HTR-8/SVneo (cell line): ENCODE data around the gene TBX5.

ENCODE experiments used
- DNase-seq: peaks from one replicate; pipeline ENCODE4 v3.0.0; 2011; ENCODE audit warnings: low spot score, mixed read lengths; ENCODE audit not compliant: insufficient read length
- FAIRE-seq: peaks from 2 replicates; lab custom pipeline; 2011; peaks lifted over from hg19 to GRCh38; lab: Jason Lieb, UNC

TBX5 gene

GRCh38 chr12:114434341-114434740 lies 28.4 kb upstream of the TBX5 start:
- no peak for FAIRE-seq

GRCh38 chr12:114431902-114432301 lies 26.0 kb upstream of the TBX5 start:
- DNase-seq (no peak), FAIRE-seq (no peak)

More at GRCh38 chr12:114434341-114434740, 28.4 kb upstream of the TBX5 start:
- no peak for DNase-seq

GRCh38 chr12:114430306-114430705 lies 24.4 kb upstream of the TBX5 start:
- DNase-seq (no peak), FAIRE-seq (no peak)

- no peak for DNase-seq
Measured at GRCh38 chr12:114425031-114425626, 19.2 kb upstream of the TBX5 start.

DNA sequence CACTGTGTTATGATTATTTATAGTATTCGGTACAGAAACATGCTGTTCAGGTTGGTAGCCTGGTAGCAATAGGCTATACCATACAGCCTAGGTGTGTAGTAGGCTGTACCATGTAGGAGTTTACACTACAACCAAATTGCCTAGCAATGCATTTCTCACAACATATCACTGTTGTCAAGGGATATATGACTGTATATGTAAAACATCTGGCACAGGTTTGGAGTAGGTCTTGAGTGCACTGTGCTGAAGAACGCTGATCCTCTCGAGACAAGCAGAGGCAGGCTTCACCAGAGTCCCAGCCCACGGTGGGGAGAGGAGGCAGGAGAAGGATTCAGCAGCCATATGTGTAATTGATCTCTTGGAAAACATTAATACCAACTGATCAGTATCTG lies 15.0 kb upstream of the TBX5 start:
- DNase-seq: no peak
- FAIRE-seq: no peak

More at GRCh38 chr12:114425031-114425626, 19.2 kb upstream of the TBX5 start:
- FAIRE-seq: no peak

DNA sequence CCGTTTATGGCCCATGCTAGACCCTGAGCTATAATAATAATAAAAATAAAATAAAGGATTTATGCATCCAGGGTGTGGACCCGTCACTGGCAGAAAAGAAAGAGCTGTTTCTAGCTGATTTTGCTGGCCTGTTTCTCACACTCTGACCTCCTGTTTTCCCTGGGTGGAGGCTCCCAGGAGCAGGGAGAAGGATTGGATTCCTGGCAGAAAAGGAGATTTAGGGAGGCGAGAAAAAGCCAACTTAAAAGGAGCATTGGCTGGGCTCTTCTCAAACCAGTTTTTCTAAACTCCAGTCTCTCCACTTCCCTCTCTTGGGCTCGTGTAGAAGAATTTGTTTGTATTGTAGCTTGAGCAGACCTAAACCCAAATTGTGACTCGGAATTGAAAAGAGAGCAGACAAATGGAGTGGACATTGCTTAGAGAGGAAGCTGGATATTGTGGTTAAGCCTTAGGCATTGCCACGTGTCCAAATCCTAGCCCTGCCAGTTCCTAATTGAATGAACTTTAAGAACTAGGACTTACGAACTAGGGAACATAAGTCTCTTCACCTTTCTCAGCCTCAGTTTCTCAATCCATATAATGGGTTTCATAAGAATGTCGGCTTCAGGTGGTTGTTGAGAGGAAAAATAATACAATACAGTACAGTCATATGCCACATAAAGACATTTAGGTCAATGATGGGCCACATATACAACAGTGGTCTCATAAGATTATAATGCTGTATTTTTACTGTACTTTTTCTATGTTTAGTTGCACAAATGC lies 14.4 kb upstream of the TBX5 start:
- FAIRE-seq: no peak
- DNase-seq: no peak

GRCh38 chr12:114416028-114416427 lies 10.1 kb upstream of the TBX5 start:
- DNase-seq (no peak), FAIRE-seq (no peak)

DNA sequence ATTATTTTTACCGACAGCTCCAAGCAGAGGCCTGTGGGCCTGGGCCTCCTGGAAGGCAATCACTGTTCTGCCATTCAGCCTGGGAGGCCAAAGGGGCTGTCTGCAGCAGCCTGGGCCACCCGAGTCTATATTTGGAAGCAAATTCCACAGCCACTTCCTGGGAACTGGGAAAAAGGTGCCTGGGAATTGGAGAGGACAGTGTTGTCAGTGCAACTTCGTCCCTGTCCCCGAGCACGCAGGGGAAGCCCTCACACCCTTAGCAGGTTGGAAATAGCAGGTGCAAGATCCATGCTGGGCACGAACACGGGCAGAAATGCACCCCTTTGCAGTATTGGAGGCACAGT lies 9.6 kb upstream of the TBX5 start:
- DNase-seq: no peak
- no peak for FAIRE-seq

DNA sequence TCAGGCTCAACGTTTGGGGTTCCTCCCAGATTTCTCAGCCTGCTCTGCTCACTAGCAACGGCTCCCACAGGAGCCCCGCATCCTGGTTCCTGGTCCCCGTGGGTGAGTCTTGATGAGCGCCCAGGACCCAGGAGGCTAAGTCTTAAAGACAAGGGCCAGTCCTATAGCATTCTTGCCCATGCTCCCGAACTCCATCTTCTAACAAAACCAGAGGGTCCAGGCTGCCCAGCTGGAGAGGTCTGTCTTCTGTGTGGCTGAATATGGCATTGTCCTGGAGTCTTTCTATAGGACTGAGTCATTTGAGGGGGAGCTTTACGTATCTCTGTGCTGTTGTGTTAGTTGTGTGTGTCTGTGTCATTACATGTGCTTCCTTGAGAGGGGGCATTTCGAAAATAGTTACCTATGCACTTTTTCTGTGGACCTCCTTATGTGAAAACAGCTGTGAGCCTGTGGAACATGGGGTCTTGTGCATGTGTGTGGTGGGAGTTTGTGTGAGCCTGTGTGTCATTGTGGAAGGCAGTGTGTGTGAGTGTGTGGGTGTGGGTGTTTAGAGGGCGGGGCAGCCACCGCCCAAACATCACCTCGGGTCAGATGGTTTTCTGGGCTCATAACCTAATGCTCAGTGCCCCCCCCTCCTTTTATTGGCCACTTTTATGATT lies 9.1 kb upstream of the TBX5 start:
- no peak for DNase-seq
- no peak for FAIRE-seq

DNA sequence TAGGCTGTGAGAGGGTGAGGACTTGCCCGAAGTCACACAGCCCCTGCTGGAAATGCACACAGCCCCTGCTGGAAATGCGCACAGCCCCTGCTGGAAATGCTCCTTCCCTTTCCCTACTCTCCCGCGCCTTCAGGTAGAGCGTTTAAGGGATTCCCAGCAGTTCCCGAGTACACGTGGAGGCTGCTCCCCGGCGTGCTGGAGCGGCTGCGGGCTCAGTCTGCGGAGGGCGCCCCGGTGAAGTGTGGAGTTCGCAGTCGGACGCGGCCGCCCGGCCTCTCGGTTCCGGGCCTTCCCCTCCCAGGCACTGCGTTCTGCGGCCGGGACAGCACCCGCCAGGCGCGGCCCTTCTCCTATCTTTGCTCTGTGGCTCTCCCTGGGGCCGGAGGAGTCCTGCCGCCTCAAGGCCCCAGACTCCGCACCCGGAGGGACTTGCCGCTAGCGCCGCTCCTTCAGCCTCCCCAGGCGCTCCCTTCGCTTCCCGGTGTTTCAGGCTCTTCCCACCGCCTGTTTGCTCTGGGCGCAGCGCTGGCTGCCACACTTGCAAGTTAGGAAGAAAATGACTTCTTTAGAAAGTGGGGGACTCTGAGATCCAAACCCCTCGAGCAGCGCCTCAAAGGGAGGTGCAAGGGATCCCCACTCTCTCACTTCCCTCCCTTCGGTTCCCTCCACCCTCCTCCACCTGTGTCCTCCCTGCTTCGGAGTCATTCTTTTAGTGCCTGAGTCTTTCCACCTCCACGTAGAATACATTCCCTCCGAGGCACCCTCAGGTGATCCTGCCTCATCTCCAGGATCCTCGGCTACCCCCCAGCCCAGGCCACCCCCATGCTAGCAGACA lies 8.3 kb upstream of the TBX5 start:
- FAIRE-seq: no peak

DNA sequence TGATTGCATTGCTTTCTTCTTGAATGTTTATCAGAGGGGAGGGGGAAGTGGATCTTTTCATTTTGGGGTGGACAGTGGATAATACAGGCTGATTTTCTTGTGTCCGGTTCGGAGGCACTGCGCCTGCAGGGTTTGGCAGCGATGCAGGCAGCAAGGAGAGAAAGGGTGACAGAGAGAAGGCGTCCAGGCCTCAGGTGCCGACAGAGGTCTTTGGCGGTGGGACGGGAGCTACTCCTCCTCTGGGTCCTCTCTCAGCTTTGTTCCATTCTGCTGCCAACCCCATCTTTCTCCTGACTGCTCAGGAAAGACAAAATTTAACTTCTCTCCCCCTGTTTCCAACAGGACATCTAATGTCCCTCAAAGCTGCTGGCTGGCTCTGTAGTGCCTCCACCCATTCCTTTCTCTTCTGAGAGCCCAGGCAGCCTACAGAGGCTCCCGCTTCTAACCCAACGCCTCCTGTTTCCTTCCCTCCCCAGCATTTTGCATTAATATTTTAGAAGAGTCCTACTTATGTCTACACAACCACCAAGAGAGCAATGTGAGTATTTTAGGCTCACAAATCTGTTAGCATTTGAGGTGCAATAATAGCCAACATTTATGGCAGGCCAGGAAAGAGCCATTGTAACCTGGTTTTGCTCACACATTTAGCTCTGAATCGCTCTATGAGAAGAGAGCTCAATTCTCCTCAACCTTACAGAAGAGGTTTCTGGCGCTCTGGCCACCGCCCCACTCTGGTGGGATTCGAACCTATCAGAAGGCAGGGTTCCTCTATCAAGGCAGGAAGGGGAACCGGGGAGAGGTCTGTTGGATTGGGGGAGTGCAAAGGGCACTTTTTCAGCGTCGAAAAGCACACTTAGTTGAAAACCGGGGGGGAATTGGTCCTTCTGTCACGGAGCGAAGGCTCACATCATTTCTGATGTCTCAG lies 7.1 kb upstream of the TBX5 start:
- DNase-seq (no peak), FAIRE-seq (no peak)

More for the DNA sequence above, 8.3 kb upstream of the TBX5 start:
- no peak for DNase-seq

- DNase-seq (no peak), FAIRE-seq (no peak)
Measured at GRCh38 chr12:114412307-114412706, 6.4 kb upstream of the TBX5 start.

DNA sequence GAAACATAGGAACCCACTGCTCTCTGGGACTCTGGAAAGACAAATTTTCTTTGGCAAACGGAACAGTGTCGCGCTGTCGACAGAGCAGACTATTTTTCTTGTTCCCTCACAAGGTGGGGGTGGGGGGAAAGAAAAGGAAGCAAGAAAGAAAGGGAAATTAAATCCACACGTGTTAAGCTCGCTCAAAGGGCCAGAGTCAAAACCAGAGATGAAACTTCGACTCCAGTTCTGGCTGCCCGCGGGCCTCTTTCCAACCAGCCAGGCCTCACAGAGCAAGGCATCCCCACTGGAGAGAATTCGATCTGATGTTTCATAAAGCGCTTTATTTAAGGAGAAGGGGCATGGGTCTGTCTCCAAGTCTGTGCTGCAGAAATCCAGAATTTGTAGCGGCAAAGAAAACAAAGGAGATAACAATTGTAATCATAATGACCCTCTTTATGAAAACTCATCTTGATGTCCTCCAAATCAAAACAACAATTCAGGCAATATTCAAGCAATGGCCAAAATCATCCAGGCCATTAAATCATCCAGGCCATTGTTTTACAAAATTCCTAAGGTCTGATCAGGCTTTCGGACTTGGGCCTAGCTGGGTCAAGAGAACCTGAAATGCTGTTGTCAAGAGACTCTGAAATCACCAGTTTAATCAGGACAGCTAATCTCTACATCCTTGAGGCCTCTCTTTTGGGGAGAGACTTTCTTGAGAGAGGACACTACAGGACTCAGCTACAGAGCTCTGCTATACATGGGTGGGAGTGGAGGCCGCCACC lies 5.3 kb upstream of the TBX5 start:
- FAIRE-seq (no peak), DNase-seq (no peak)

DNA sequence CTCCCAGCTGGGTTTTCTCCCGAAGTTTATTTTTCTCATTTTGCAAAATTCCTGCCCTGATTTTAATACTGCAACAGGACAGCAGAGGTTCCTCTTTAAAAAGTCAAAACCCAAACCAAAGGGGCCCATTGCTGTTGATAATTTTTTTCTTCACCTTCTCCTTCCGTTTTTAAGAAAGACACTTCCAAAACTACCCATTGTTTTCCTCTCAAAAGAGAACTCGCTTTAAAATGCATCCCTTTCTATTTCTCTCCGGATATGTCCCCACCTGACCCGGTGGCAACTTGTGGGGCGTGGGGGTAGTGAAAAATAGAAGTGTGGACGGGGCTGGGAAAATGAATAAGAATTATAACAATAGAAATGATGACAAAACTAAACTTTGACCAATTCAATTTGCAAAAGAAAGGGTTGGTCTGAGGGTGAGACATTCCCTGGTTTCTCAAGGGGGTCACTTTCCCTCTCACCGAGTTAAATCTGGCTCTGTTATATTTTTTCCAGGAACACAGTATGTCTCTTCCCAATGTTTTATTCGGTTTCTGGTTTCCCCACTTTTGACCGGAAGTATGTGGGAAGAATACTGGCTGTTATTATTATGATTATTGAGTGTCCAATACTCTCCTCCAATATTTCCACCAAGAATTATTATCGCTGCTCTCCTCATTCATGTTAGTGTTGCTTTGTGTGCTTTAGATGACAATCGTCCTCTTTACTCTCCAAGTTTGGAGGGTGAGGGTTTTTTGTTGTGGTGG lies 4.1 kb upstream of the TBX5 start:
- FAIRE-seq (no peak), DNase-seq (no peak)

GRCh38 chr12:114408886-114409851 lies 3.2 kb upstream of the TBX5 start:
- DNase-seq: no peak
- no peak for FAIRE-seq

DNA sequence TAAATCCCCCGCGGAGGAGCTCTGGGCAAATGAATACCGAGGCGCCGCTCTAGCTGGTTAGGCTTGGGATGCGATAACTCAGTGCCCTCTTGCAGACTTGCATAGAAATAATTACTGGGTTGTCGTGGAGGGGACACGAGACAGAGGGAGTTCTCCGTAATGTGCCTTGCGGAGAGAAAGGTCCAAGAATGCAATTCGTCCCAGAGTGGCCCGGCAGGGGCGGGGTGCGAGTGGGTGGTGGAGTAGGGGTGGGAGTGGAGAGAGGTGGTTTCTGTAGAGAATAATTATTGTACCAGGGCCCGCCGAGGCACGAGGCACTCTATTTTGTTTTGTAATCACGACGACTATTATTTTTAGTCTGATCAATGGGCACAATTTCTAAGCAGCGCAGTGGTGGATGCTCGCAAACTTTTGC lies 2.5 kb upstream of the TBX5 start:
- DNase-seq (no peak), FAIRE-seq (no peak)

GRCh38 chr12:114407842-114408411 lies 2.0 kb upstream of the TBX5 start:
- FAIRE-seq: no peak
- DNase-seq: no peak
